ENCODE data around the gene SLC24A3.

SLC24A3 gene

GRCh38 chr20:19506021-19506420 is 293.6 kb downstream of the SLC24A3 start:
- no peaks in the 10 kb centered on the region for H3K4me1 ChIP-seq (ENCODE audit: control insufficient read depth, insufficient read depth, low read length)
- H3K36me3 ChIP-seq (ENCODE audit: control insufficient read depth in 2 of 2, insufficient read depth in 1 of 2, low read length in 2 of 2) = no peaks in the 10 kb centered on the region
- TF ChIP-seq ZNF629 (tag by site-specific recombination; IDR thresholded peaks at IDR 0.05) (no peak), ZNF324 (tag by site-specific recombination; IDR thresholded peaks at IDR 0.05) (no peak), SP2 (tag by site-specific recombination; IDR thresholded peaks at IDR 0.05) (no peak), ZNF341 (tag by site-specific recombination; IDR thresholded peaks at IDR 0.05; ENCODE audit: low read depth) (no peak)
- ChIA-PET POLR2A (no interaction called here), CTCF (no interaction called here)
- H3K27ac ChIP-seq (ENCODE audit: extremely low read depth, low read depth, low read length) = no peak overlapping the region
- no peaks in the 10 kb centered on the region for H3K9me3 ChIP-seq (ENCODE audit: control insufficient read depth, insufficient read depth, low read depth, low read length)
- no peak overlapping the region for H3K4me3 ChIP-seq (ENCODE audit: low read depth, low read length)

GRCh38 chr20:19508449-19508848 is 296.0 kb downstream of the SLC24A3 start:
- Histone ChIP-seq H3K4me3 (ENCODE audit: low read depth, low read length) (no peak overlapping the region), H3K9me3 (ENCODE audit: control insufficient read depth, insufficient read depth, low read depth, low read length) (no peaks in the 10 kb centered on the region), H3K36me3 (ENCODE audit: control insufficient read depth in 2 of 2, insufficient read depth in 1 of 2, low read length in 2 of 2) (no peaks in the 10 kb centered on the region), H3K4me1 (ENCODE audit: control insufficient read depth, insufficient read depth, low read length) (no peaks in the 10 kb centered on the region), H3K27ac (ENCODE audit: extremely low read depth, low read depth, low read length) (no peak overlapping the region)
- TF ChIP-seq ZNF140 (tag by site-specific recombination; IDR thresholded peaks at IDR 0.05) = no peak
- no peak for TF ChIP-seq ZBTB17 (tag by site-specific recombination; IDR thresholded peaks at IDR 0.05)
- TF ChIP-seq ZNF155 (tag by site-specific recombination; IDR thresholded peaks at IDR 0.05) = no peak
- TF ChIP-seq ZSCAN18 (tag by site-specific recombination; IDR thresholded peaks at IDR 0.05) = no peak
- TF ChIP-seq ZNF280D (tag by site-specific recombination; IDR thresholded peaks at IDR 0.05) = no peak
- no peak for TF ChIP-seq ZNF571 (tag by site-specific recombination; IDR thresholded peaks at IDR 0.05)
- no peak for TF ChIP-seq ZNF211 (tag by site-specific recombination; IDR thresholded peaks at IDR 0.05; ENCODE audit: low read depth)
- TF ChIP-seq IKZF3 (tag by site-specific recombination; IDR thresholded peaks at IDR 0.05) = no peak
- no peak for TF ChIP-seq OVOL3 (tag by site-specific recombination; IDR thresholded peaks at IDR 0.05)
- no peak for TF ChIP-seq ZSCAN23 (tag by site-specific recombination; IDR thresholded peaks at IDR 0.05)
- TF ChIP-seq ZNF549 (tag by site-specific recombination; IDR thresholded peaks at IDR 0.05) = no peak
- no peak for TF ChIP-seq ZFHX2 (tag by site-specific recombination; conservative IDR thresholded peaks at IDR 0.05)
- no peak for TF ChIP-seq ZNF776 (tag by site-specific recombination; IDR thresholded peaks at IDR 0.05; ENCODE audit: borderline replicate concordance)
- TF ChIP-seq KLF17 (tag by site-specific recombination; IDR thresholded peaks at IDR 0.05) = no peak
- TF ChIP-seq ZNF501 (tag by site-specific recombination; IDR thresholded peaks at IDR 0.05) = no peak
- no peak for TF ChIP-seq BCL11A (tag by site-specific recombination; IDR thresholded peaks at IDR 0.05; ENCODE audit: low read depth)
- TF ChIP-seq ZNF449 (tag by site-specific recombination; IDR thresholded peaks at IDR 0.05) = no peak
- CTCF ChIA-PET = no interaction called here
- POLR2A ChIA-PET = no interaction called here
